Brain microvascular endothelial cell (primary cell): ENCODE measurements around the gene TNS3.

ENCODE experiments used
- DNase-seq: peaks from one replicate; pipeline ENCODE4 v3.0.0-alpha.2; 2020
- H3K27ac ChIP-seq: fragments of 250-450 bp; sonication (Bioruptor Pico); 2 replicates; pipeline ENCODE4 v1.5.1; 2020; ENCODE audit warnings: mild to moderate bottlenecking, moderate library complexity
- H3K27me3 ChIP-seq: fragments of 250-450 bp; sonication (Bioruptor Pico); replicated peaks from 2 replicates; pipeline ENCODE4 v1.5.1; 2020; ENCODE audit warnings: mild to moderate bottlenecking
- H3K36me3 ChIP-seq: fragments of 250-450 bp; sonication (Bioruptor Pico); replicated peaks from 2 replicates; pipeline ENCODE4 v1.5.1; 2020; ENCODE audit warnings: mild to moderate bottlenecking
- H3K4me3 ChIP-seq: 2 replicates; pipeline ENCODE4 v1.5.1; 2011; ENCODE audit warnings: low read depth, mild to moderate bottlenecking, control low read depth, low read length, moderate library complexity
- in situ Hi-C: cut with HindIII; loops from 2 replicates; pipeline ENCODE4 v1.10.0; 2017; ENCODE audit warnings: low sequenced_read_pairs, low pct_ligation_motif_present
- TF ChIP-seq, protein P1 (sequence below): IDR thresholded peaks from 2 replicates; pipeline ENCODE4 v1.5.1; 2011; ENCODE audit warnings: low read depth, mild to moderate bottlenecking, moderate library complexity, low read length, control low read depth, inconsistent platforms; ENCODE audit errors: missing control alignments

TNS3 gene

DNA sequence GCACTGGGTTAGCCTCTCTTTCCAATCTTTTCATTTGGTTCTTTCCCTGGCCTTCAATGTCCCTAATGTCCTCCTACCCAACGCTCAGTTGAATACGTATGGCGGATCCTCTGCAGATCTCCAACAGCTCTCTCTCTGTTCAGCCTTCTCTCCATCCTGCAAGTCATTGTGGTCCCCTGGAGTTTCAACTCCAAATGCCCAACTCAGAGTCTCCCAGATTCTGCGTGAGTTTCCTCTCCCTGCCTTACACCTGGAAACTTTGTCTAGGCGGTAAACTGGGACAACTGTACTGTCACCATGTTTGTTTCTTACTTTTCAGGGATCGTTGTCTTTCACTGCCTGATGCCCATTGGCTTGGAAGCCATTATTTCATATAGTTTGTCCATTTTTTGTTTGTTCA lies 273.1 kb downstream of the TNS3 start:
- H3K4me3 ChIP-seq = no peak overlapping the region
- no peak overlapping the region for H3K27ac ChIP-seq
- in situ Hi-C loops = no loop called here
- H3K27me3 ChIP-seq = no peaks in the 10 kb centered on the region
- peaks cover 6% of the 10 kb centered on the region for H3K36me3 ChIP-seq
- DNase-seq = no peak
- TF ChIP-seq, protein P1, sequence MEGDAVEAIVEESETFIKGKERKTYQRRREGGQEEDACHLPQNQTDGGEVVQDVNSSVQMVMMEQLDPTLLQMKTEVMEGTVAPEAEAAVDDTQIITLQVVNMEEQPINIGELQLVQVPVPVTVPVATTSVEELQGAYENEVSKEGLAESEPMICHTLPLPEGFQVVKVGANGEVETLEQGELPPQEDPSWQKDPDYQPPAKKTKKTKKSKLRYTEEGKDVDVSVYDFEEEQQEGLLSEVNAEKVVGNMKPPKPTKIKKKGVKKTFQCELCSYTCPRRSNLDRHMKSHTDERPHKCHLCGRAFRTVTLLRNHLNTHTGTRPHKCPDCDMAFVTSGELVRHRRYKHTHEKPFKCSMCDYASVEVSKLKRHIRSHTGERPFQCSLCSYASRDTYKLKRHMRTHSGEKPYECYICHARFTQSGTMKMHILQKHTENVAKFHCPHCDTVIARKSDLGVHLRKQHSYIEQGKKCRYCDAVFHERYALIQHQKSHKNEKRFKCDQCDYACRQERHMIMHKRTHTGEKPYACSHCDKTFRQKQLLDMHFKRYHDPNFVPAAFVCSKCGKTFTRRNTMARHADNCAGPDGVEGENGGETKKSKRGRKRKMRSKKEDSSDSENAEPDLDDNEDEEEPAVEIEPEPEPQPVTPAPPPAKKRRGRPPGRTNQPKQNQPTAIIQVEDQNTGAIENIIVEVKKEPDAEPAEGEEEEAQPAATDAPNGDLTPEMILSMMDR = no peak

DNA sequence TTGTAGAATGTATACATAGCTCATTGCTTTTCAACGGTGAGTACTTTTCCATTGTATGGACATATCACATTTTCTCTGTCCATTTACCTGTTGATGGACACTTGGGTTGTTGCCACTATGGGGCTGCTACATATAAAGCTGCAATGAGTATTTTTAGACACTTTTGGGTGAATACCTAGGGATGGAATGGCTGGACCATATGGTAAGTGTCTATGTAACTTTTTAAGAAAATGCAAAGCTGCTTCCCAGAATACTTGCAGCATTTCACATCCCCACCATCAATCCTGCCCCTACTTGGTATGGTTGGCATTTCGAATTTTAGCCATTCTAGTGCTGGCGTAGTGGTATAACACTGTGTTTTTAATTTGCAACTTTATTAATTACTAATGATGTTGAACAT lies 274.6 kb downstream of the TNS3 start:
- in situ Hi-C loops = no loop called here
- no peaks in the 10 kb centered on the region for H3K27me3 ChIP-seq
- H3K27ac ChIP-seq = no peak overlapping the region
- H3K36me3 ChIP-seq = peaks cover 10% of the 10 kb centered on the region
- no peak overlapping the region for H3K4me3 ChIP-seq
- no peak for DNase-seq
- TF ChIP-seq, protein P1 = no peak

DNA sequence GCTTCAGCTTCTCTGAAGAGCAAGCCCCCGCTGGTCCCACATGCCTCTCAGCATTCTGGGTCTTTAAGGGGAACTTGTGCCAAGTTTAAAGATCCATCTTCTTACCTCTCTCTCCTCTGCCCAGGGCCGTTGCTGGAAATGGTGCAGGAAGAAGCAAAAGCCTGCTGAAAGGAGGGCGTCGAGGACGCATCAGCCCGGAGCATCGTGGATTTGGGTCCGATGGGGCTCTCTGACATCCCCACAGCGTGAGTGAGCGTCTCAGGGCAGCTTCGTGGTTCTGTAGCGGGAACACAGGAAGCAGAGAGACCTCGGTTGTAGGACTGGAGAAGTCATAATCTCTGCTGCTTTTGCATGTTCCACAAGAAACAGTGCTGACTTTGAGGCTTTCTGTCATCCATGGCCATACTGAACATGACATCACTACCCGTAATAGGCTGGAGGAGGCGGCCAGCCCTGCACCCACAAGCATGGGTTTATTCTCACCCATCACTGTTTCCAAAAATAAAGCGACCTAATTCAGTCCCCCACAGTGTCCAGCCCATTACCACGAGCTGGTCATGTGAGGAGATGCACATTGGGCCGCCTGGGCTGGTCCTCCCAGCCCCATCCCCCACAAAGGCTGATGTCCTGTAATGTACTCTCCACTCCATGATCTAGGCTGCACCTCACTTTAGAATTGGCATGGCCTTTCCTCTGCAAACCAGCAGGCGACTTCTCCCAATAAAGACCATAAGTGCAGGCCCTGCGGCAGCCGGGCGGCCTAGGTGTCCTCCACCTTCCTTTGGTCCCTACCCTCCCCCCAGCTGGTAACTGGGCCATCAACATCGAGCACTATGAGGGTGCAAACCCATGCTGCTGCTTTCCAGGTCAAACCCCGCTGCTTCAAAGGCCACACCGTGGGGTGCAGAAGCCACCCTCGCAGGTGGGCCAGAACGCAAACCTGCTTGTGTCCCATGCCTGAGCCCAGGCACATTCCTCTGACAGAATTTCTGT lies 276.9 kb downstream of the TNS3 start:
- Histone ChIP-seq H3K36me3 (peaks cover 22% of the 10 kb centered on the region), H3K4me3 (no peak overlapping the region), H3K27ac (no peak overlapping the region), H3K27me3 (no peaks in the 10 kb centered on the region)
- TF ChIP-seq, protein P1 = no peak
- DNase-seq = no peak
- in situ Hi-C loops = no loop called here

DNA sequence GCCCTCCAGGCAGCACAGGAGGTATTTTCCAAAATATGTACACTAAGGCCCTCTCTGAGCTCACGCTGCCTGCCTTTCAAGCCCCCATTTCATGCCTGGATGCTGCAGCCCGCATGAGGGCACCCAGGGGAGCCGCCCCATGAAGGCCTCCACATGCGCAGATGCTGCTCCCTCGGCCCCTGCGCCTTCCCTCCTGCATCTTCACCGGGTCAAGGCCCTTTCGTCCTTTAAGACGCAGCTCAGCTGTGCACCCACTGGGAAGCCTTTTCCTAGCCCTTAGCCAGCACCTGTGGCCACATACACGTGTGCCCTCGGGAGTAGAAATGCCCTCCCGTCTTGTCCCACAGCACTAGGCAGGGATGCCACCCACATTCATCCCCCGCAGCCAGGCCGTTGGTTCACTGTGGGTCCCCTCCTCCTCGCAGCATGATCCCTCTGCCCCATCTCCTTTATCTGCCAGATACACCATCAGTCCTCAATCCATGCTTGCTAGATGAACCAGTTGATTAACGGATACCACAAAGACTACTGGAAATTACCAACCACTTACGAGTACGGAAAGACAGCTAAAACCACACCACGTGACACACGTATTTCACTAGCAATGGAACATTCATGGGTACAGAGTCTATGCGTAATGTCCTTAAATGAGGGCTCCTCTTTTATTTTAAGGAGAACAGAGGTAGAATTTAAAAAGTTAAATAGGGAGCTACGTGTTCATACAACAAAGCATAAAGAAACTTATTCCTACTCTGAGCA lies 278.0 kb downstream of the TNS3 start:
- H3K27ac ChIP-seq = no peak overlapping the region
- H3K36me3 ChIP-seq = peaks cover 22% of the 10 kb centered on the region
- in situ Hi-C loops = no loop called here
- no peak overlapping the region for H3K4me3 ChIP-seq
- no peak for DNase-seq
- no peaks in the 10 kb centered on the region for H3K27me3 ChIP-seq
- TF ChIP-seq, protein P1 = no peak

DNA sequence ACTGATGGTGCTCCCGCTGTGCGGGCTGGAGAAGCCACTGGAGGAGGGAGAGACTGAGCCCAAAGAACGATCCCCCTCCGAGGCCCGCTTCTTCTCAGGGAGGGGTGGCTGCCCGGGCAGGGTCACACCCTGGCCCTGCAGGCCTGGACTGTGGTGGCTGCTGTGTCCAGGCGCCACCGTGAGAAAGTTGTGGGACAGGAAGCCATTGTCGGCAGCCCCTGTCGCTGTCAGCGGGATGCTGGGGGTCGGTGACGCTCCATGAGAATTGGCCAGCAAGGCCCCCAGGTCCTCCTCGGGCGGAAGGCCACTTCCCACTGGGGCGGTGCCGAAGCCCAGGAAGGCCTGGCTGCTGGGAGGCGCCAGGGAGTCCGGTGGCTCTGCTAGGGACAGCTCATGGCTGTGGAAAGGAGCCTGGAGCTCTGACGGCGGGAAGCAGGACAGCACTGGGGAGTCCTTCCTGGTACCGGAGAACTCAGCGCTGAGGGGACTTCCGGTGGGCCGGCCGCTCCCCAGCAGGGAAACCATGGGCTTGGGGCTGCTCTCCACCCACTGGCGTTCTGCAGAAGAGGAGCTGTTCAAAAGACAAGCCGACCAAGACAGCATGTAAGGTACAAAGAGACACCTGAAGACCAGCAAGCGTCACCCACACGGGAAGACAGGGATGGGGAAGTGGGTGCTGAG lies 278.8 kb downstream of the TNS3 start:
- H3K4me3 ChIP-seq = no peak overlapping the region
- no peaks in the 10 kb centered on the region for H3K27me3 ChIP-seq
- in situ Hi-C loops = no loop called here
- no peak for DNase-seq
- TF ChIP-seq, protein P1 = no peak
- peaks cover 22% of the 10 kb centered on the region for H3K36me3 ChIP-seq
- H3K27ac ChIP-seq = no peak overlapping the region
